Naive thymus-derived CD4-positive, alpha-beta T cell (primary cell): ENCODE results near the gene SF3B2. TPM values are rescaled to one million over a fixed set of nuclear protein-coding genes. Genes with fewer than 3 reads are reported as not detected.
A peak's percentile ranks its signal among the peaks of the same experiment; 100 is the strongest.
"Not testable (repeated sequence)": the region's sequence is repeated elsewhere in the genome, so short reads cannot be mapped to it uniquely, and the experiment has no call there.

ENCODE experiments used
- ATAC-seq: fragments of 150-1000 bp; cut with Tn5 transposase; 2 replicates; pipeline ENCODE4 v1.10.0; 2021; ENCODE audit warnings: mild to moderate bottlenecking, moderate library complexity
- CTCF ChIA-PET: fragments of 350-600 bp; sonication (Branson Sonifier 250); formaldehyde crosslinking; loops from one replicate; lab custom pipeline; 2021; ENCODE audit warnings: antibody characterized with exemption; lab: Charles Lee
- POLR2A ChIA-PET: fragments of 350-600 bp; sonication (Branson Sonifier 250); formaldehyde crosslinking; loops from one replicate; lab custom pipeline; 2021; ENCODE audit warnings: antibody characterized with exemption, inconsistent platforms; lab: Charles Lee
- DNase-seq, 9 donors: peaks; one replicate each; pipeline versions ENCODE4 v3.0.0 to v3.0.0-alpha.2; 2020 to 2022; ENCODE audit warnings: mixed read lengths in 1 of 9
- H3K27ac ChIP-seq: one replicate; pipeline ENCODE4 v1.7.0; 2013; ENCODE audit warnings: mild to moderate bottlenecking, low read depth, low read length, moderate library complexity
- H3K27me3 ChIP-seq, 2 donors: one replicate each; pipeline ENCODE4 v1.7.0; 2013; ENCODE audit warnings: low read length in 2 of 2, mild to moderate bottlenecking in 2 of 2, moderate library complexity in 2 of 2; ENCODE audit not compliant: control insufficient read depth in 2 of 2, insufficient read depth in 2 of 2
- H3K36me3 ChIP-seq, 3 experiments: 1 replicate in 2 of 3; 2 replicates in 1 of 3; pipeline ENCODE4 v1.7.0; 2013; ENCODE audit warnings: low read length in 3 of 3, mild to moderate bottlenecking in 3 of 3, moderate library complexity in 1 of 3; ENCODE audit not compliant: insufficient read depth in 3 of 3, control insufficient read depth in 2 of 3
- H3K4me1 ChIP-seq, 2 donors: one replicate each; pipeline ENCODE4 v1.7.0; 2013; ENCODE audit warnings: low read length in 2 of 2, mild to moderate bottlenecking in 2 of 2, moderate library complexity in 1 of 2; ENCODE audit not compliant: control insufficient read depth in 2 of 2, insufficient read depth in 2 of 2
- H3K4me3 ChIP-seq: 2 replicates; pipeline ENCODE4 v1.7.0; 2013; ENCODE audit warnings: mild to moderate bottlenecking, low read length
- H3K9me3 ChIP-seq, 3 experiments: 1 replicate in 2 of 3; 2 replicates in 1 of 3; pipeline ENCODE4 v1.7.0; 2013; ENCODE audit warnings: low read length in 3 of 3; ENCODE audit not compliant: control insufficient read depth in 2 of 3
- H3K27ac Mint-ChIP-seq, 9 donors: one replicate each; pipeline ENCODE4 v1.8.0; 2020 to 2022; ENCODE audit warnings: mixed read lengths in 9 of 9, mild to moderate bottlenecking in 8 of 9, moderate library complexity in 5 of 9, inconsistent platforms in 2 of 9
- H3K27me3 Mint-ChIP-seq, 5 donors: one replicate each; pipeline ENCODE4 v1.8.0; 2021 to 2022; ENCODE audit warnings: mixed read lengths in 5 of 5, mild to moderate bottlenecking in 1 of 5
- H3K36me3 Mint-ChIP-seq, 5 donors: one replicate each; pipeline ENCODE4 v1.8.0; 2020 to 2022; ENCODE audit warnings: mixed read lengths in 5 of 5, mild to moderate bottlenecking in 3 of 5, inconsistent platforms in 1 of 5
- H3K4me1 Mint-ChIP-seq, 7 donors: one replicate each; pipeline ENCODE4 v1.8.0; 2020 to 2022; ENCODE audit warnings: mixed read lengths in 7 of 7, mild to moderate bottlenecking in 3 of 7, inconsistent platforms in 1 of 7
- H3K4me3 Mint-ChIP-seq, 10 donors: one replicate each; pipeline ENCODE4 v1.8.0; 2020 to 2022; ENCODE audit warnings: mild to moderate bottlenecking in 10 of 10, mixed read lengths in 10 of 10, moderate library complexity in 6 of 10, inconsistent platforms in 2 of 10
- H3K9me3 Mint-ChIP-seq, 11 donors: one replicate each; pipeline ENCODE4 v1.8.0; 2020 to 2022; ENCODE audit warnings: mixed read lengths in 11 of 11, mild to moderate bottlenecking in 4 of 11, inconsistent platforms in 1 of 11, moderate library complexity in 1 of 11
- intact Hi-C, 2 donors: fragments of 100-400 bp; cut with micrococcal nuclease; formaldehyde crosslinking; loops; one replicate each; pipeline ENCODE4 v1.15.1; 2023
- polyA plus RNA-seq, 2 donors: library from polyadenylated mRNA; unstranded; fragments of 300-500 nt; fragmentation: Illumina TruSeq; gene quantifications; one replicate each; pipeline ENCODE4 v1.2.3, GENCODE V29; 2021
- total RNA-seq, 6 experiments: library from RNA in 5 of 6; stranded (reverse) in 5 of 6; gene quantifications; 1 replicate in 5 of 6; 2 replicates in 1 of 6; pipeline ENCODE4 v1.2.3 and lab custom pipeline; 2021 to 2026

SF3B2 gene
- total and polyA plus RNA-seq, 7 experiments from 2014 or later = 81.8 to 248 (median 201) TPM

- ChIA-PET POLR2A (no interaction called here), CTCF (no interaction called here)
- Mint-ChIP-seq H3K36me3 (peaks cover 0 to 18% (median 6%) of the 10 kb centered on the region in 5 donors), H3K27ac (peak overlapping the region in 2 of 9 donors; percentile 20 to 22), H3K9me3 (no peaks in the 10 kb centered on the region), H3K4me1 (peaks cover 9 to 24% (median 17%) of the 10 kb centered on the region in 7 donors), H3K27me3 (peaks cover 0 to 19% (median 0%) of the 10 kb centered on the region in 5 donors), H3K4me3 (no peak overlapping the region)
- ATAC-seq = no peak
- Histone ChIP-seq H3K4me1 (peaks cover 3 to 11% of the 10 kb centered on the region in 2 donors), H3K27ac (no peak overlapping the region), H3K36me3 (peaks cover 0 to 35% (median 0%) of the 10 kb centered on the region in 3 experiments), H3K27me3 (no peaks in the 10 kb centered on the region), H3K4me3 (no peak overlapping the region), H3K9me3 (no peaks in the 10 kb centered on the region)
- intact Hi-C loops = no loop called here
- DNase-seq = no peak
Measured at GRCh38 chr11:66006891-66007176, 45.3 kb upstream of the SF3B2 start.

DNA sequence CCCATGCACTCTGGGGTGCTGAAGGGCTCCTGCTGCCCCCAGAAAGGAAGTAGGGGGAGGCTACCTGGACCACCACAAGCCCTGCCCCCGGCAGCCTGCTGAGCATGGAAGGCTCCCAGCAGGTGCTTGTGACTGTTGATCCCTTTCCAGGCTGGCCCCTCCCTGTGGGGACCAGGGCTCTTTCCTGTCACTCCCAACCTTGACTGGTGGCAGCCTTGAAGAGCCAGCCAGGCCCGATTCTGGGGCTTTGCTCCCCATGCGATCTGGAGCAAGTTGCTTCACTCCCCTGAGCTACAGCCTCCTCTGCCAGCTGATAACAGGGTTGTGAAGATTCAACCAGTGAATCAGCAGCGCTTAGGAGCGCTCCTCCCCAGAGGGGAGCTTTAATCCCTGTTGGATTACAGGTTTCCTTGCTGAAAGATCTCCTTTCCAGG lies 44.9 kb upstream of the SF3B2 start:
- Mint-ChIP-seq H3K36me3 (peaks cover 0 to 14% (median 4%) of the 10 kb centered on the region in 5 donors), H3K27ac (no peak overlapping the region), H3K27me3 (peaks cover 0 to 22% (median 0%) of the 10 kb centered on the region in 5 donors), H3K4me1 (peaks cover 7 to 20% (median 14%) of the 10 kb centered on the region in 7 donors), H3K9me3 (no peaks in the 10 kb centered on the region), H3K4me3 (no peak overlapping the region)
- POLR2A ChIA-PET = no interaction called here
- Histone ChIP-seq H3K36me3 (peaks cover 0 to 33% (median 0%) of the 10 kb centered on the region in 3 experiments), H3K4me1 (peaks cover 3 to 15% of the 10 kb centered on the region in 2 donors), H3K27me3 (no peaks in the 10 kb centered on the region), H3K27ac (no peak overlapping the region), H3K4me3 (no peak overlapping the region), H3K9me3 (no peaks in the 10 kb centered on the region)
- CTCF ChIA-PET = interaction anchor here (0.6 to 1.0 kb wide), 2 partner anchors 15 to 310 kb away, joined by 3 read pairs; no protein-coding TSS in a partner anchor
- DNase-seq = no peak
- intact Hi-C loops = no loop called here
- no peak for ATAC-seq

- intact Hi-C loops = no loop called here
- ChIA-PET CTCF (interaction anchor here (0.6 to 1.3 kb wide), 4 partner anchors 14 to 60 kb away, joined by 3 to 7 read pairs (median 4); no protein-coding TSS in a partner anchor), POLR2A (interaction anchor here (0.9 kb wide), 1 partner anchor 14 kb away, joined by 5 read pairs; no protein-coding TSS in a partner anchor)
- H3K27me3 ChIP-seq = peaks cover 0 to 4% of the 10 kb centered on the region in 2 donors
- no peak for ATAC-seq
- peaks cover 4 to 13% (median 10%) of the 10 kb centered on the region in 7 donors for H3K4me1 Mint-ChIP-seq
- peaks cover 0 to 30% (median 0%) of the 10 kb centered on the region in 3 experiments for H3K36me3 ChIP-seq
- H3K4me3 ChIP-seq = no peak overlapping the region
- H3K4me1 ChIP-seq = peaks cover 0 to 12% of the 10 kb centered on the region in 2 donors
- no peaks in the 10 kb centered on the region for H3K9me3 ChIP-seq
- no peaks in the 10 kb centered on the region for H3K9me3 Mint-ChIP-seq
- peaks cover 0 to 31% (median 0%) of the 10 kb centered on the region in 5 donors for H3K27me3 Mint-ChIP-seq
- no peak for DNase-seq
- H3K4me3 Mint-ChIP-seq = no peak overlapping the region
- peaks cover 0 to 12% (median 4%) of the 10 kb centered on the region in 5 donors for H3K36me3 Mint-ChIP-seq
- H3K27ac ChIP-seq = no peak overlapping the region
- peak overlapping the region in 3 of 9 donors; percentile 28 to 73 (median 69) for H3K27ac Mint-ChIP-seq
Measured at GRCh38 chr11:66008095-66008467, 44.1 kb upstream of the SF3B2 start.

- Mint-ChIP-seq H3K4me1 (peaks cover 0 to 8% (median 4%) of the 10 kb centered on the region in 7 donors), H3K27me3 (peaks cover 0 to 36% (median 0%) of the 10 kb centered on the region in 5 donors), H3K27ac (peak overlapping the region in 1 of 9 donors; percentile 38), H3K9me3 (no peaks in the 10 kb centered on the region), H3K4me3 (no peak overlapping the region), H3K36me3 (peaks cover 0 to 9% (median 4%) of the 10 kb centered on the region in 5 donors)
- ATAC-seq (no peak), DNase-seq (no peak)
- no peak overlapping the region for H3K4me3 ChIP-seq
- H3K9me3 ChIP-seq = no peaks in the 10 kb centered on the region
- peaks cover 0 to 9% of the 10 kb centered on the region in 2 donors for H3K27me3 ChIP-seq
- peaks cover 0 to 28% (median 0%) of the 10 kb centered on the region in 3 experiments for H3K36me3 ChIP-seq
- ChIA-PET CTCF (interaction anchor here (0.6 to 1.3 kb wide), 3 partner anchors 15 to 60 kb away, joined by 3 to 7 read pairs (median 5); no protein-coding TSS in a partner anchor), POLR2A (interaction anchor here (0.6 to 0.9 kb wide), 3 partner anchors 14 to 483 kb away, joined by 3 to 5 read pairs (median 3); partner anchors contain the start of gene SCYL1)
- H3K27ac ChIP-seq = no peak overlapping the region
- H3K4me1 ChIP-seq = peaks cover 0 to 8% of the 10 kb centered on the region in 2 donors
- intact Hi-C loops = no loop called here
Measured at GRCh38 chr11:66008468-66009101, 43.6 kb upstream of the SF3B2 start.

- POLR2A ChIA-PET, H3K9me3 Mint-ChIP-seq, H3K36me3 Mint-ChIP-seq, DNase-seq, H3K4me1 Mint-ChIP-seq, H3K4me1 ChIP-seq, ATAC-seq, H3K4me3 ChIP-seq, H3K27ac ChIP-seq, H3K27ac Mint-ChIP-seq, intact Hi-C loops, H3K4me3 Mint-ChIP-seq, H3K9me3 ChIP-seq: not testable (repeated sequence)
- H3K27me3 ChIP-seq = peaks cover 0 to 13% of the 10 kb centered on the region in 2 donors
- H3K27me3 Mint-ChIP-seq = peaks cover 0 to 37% (median 6%) of the 10 kb centered on the region in 5 donors
- peaks cover 0 to 17% (median 0%) of the 10 kb centered on the region in 3 experiments for H3K36me3 ChIP-seq
- CTCF ChIA-PET = interaction anchor here (1.0 kb wide), 1 partner anchor 10 kb away, joined by 3 read pairs; no protein-coding TSS in a partner anchor
Measured at GRCh38 chr11:66010036-66010435, 42.1 kb upstream of the SF3B2 start.

DNA sequence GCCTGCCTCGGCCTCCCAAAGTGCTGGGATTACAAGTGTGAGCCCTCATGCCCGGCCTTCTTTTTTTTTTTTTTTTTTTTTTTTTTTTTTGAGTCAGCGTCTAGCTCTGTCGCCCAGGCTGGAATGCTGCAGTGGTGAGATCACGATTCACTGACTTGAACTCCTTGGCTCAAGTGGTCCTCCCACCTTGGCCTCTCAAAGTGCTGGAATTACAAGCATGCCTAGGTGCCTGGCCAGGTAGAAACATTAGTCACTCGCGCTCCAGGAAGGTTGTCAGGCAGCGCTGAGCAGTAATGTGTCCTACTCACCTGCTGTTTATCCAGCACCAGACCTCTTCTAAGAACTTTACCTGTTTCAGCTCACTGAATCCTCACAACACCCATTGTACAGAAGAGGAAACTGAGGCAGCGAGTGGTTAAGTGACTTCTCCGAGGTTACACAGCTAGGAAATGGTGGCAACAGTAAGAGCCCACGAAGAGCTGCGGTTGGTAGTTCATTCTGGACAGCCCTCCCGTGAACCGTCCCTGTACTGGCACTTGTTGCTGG lies 40.9 kb upstream of the SF3B2 start:
- Histone ChIP-seq H3K27ac (no peak overlapping the region), H3K27me3 (peaks cover 0 to 13% of the 10 kb centered on the region in 2 donors), H3K4me1 (peaks cover 0 to 8% of the 10 kb centered on the region in 2 donors), H3K9me3 (no peaks in the 10 kb centered on the region), H3K36me3 (peaks cover 0 to 5% (median 0%) of the 10 kb centered on the region in 3 experiments), H3K4me3 (no peak overlapping the region)
- Mint-ChIP-seq H3K9me3 (no peaks in the 10 kb centered on the region), H3K27me3 (peaks cover 0 to 37% (median 6%) of the 10 kb centered on the region in 5 donors), H3K36me3 (no peaks in the 10 kb centered on the region), H3K4me1 (peaks cover 0 to 4% (median 0%) of the 10 kb centered on the region in 7 donors), H3K27ac (no peak overlapping the region), H3K4me3 (peak overlapping the region in 5 of 10 donors; percentile 15 to 42 (median 21))
- intact Hi-C loops = no loop called here
- POLR2A ChIA-PET = interaction anchor here (0.7 kb wide), 1 partner anchor 20 kb away, joined by 3 read pairs; no protein-coding TSS in a partner anchor
- CTCF ChIA-PET = interaction anchor here (0.7 to 1.3 kb wide), 3 partner anchors 9 to 13 kb away, joined by 3 to 6 read pairs (median 3); partner anchors contain the start of genes BANF1 and EIF1AD
- ATAC-seq = no peak
- DNase-seq = no peak
